CD4-positive, alpha-beta memory T cell (primary cell): Measurements from ENCODE around the gene ABCC1. TPM values are rescaled to one million over a fixed set of nuclear protein-coding genes. Genes with fewer than 3 reads are reported as not detected.
A peak's percentile ranks its signal among the peaks of the same experiment; 100 is the strongest.

Experiments used
- CTCF ChIA-PET: fragments of 350-600 bp; sonication (Branson Sonifier 250); formaldehyde crosslinking; loops from one replicate; lab custom pipeline; 2021; ENCODE audit warnings: inconsistent platforms; ENCODE audit not compliant: partially characterized antibody; lab: Charles Lee
- POLR2A ChIA-PET: fragments of 350-600 bp; sonication (Branson Sonifier 250); formaldehyde crosslinking; loops from one replicate; lab custom pipeline; 2021; ENCODE audit not compliant: partially characterized antibody; lab: Charles Lee
- DNase-seq, 5 donors: peaks; one replicate each; pipeline versions ENCODE4 v3.0.0 to v3.0.0-alpha.2; 2020 to 2022; ENCODE audit warnings: mixed read lengths in 1 of 5
- H3K27ac ChIP-seq: one replicate; pipeline ENCODE4 v1.7.0; 2013; ENCODE audit warnings: low read depth, low read length
- H3K27me3 ChIP-seq: 2 replicates; pipeline ENCODE4 v1.7.0; 2013; ENCODE audit warnings: mild to moderate bottlenecking, low read length, moderate library complexity; ENCODE audit not compliant: insufficient read depth
- H3K36me3 ChIP-seq: 2 replicates; pipeline ENCODE4 v1.7.0; 2013; ENCODE audit warnings: mild to moderate bottlenecking, low read length, moderate library complexity; ENCODE audit not compliant: insufficient read depth
- H3K4me1 ChIP-seq: 2 replicates; pipeline ENCODE4 v1.7.0; 2013; ENCODE audit warnings: mild to moderate bottlenecking, low read length, moderate library complexity; ENCODE audit not compliant: insufficient read depth
- H3K4me3 ChIP-seq, 2 donors: one replicate each; pipeline ENCODE4 v1.7.0; 2013; ENCODE audit warnings: low read length in 2 of 2, mild to moderate bottlenecking in 1 of 2
- H3K9me3 ChIP-seq, 2 donors: one replicate each; pipeline ENCODE4 v1.7.0; 2013; ENCODE audit warnings: low read length in 2 of 2, control low read depth in 1 of 2; ENCODE audit not compliant: control insufficient read depth in 1 of 2
- H3K27ac Mint-ChIP-seq, 7 donors: one replicate each; pipeline ENCODE4 v1.8.0; 2020 to 2021; ENCODE audit warnings: mixed read lengths in 7 of 7, mild to moderate bottlenecking in 6 of 7, inconsistent platforms in 3 of 7, moderate library complexity in 3 of 7
- H3K27me3 Mint-ChIP-seq, 2 donors: one replicate each; pipeline ENCODE4 v1.8.0; 2020 to 2021; ENCODE audit warnings: mixed read lengths in 2 of 2
- H3K36me3 Mint-ChIP-seq, 2 donors: one replicate each; pipeline ENCODE4 v1.8.0; 2020 to 2021; ENCODE audit warnings: mixed read lengths in 2 of 2, inconsistent platforms in 1 of 2, mild to moderate bottlenecking in 1 of 2
- H3K4me1 Mint-ChIP-seq, 4 donors: one replicate each; pipeline ENCODE4 v1.8.0; 2020 to 2021; ENCODE audit warnings: mixed read lengths in 4 of 4, mild to moderate bottlenecking in 1 of 4
- H3K4me3 Mint-ChIP-seq, 8 donors: one replicate each; pipeline ENCODE4 v1.8.0; 2020 to 2021; ENCODE audit warnings: mixed read lengths in 8 of 8, mild to moderate bottlenecking in 7 of 8, moderate library complexity in 6 of 8, inconsistent platforms in 3 of 8
- H3K9me3 Mint-ChIP-seq, 8 donors: one replicate each; pipeline ENCODE4 v1.8.0; 2020 to 2021; ENCODE audit warnings: mixed read lengths in 8 of 8, mild to moderate bottlenecking in 5 of 8, inconsistent platforms in 3 of 8, moderate library complexity in 1 of 8
- intact Hi-C: fragments of 100-400 bp; cut with micrococcal nuclease; formaldehyde crosslinking; loops from one replicate; pipeline ENCODE4 v1.15.1; 2023
- polyA plus RNA-seq, 2 donors: library from polyadenylated mRNA; unstranded; fragments of 300-500 nt; fragmentation: Illumina TruSeq; gene quantifications; one replicate each; pipeline ENCODE4 v1.2.3, GENCODE V29; 2021
- total RNA-seq, 2 experiments: library from RNA; stranded (reverse); gene quantifications; one replicate each; pipeline ENCODE4 v1.2.3, GENCODE V29; 2021

Gene ABCC1
- total and polyA plus RNA-seq, 4 experiments from 2014 or later, result 1.9 to 69.9 (median 34.2) TPM

DNA sequence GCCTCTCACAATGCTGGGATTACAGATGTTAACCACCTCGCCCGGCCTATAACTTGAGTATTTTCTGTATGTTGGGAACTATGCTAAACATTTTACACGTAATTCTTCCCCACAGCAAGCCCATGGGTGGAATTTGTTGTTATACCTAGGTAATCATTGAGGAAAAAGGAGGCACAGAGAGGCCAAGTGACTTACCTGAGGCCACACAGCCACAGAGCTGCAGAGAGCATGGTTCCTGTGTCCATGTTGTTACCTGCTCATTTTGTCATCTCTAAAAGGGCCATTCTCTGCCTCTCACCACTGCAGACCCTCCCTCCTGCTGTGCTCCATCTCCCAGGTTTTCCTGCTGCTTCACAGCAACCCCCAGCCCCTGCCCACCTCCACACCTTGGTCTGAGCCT, 135.5 kb downstream of the ABCC1 start:
- intact Hi-C loops, result no loop called here
- Histone ChIP-seq H3K4me1 (no peaks in the 10 kb centered on the region), H3K4me3 (no peak overlapping the region), H3K27ac (no peak overlapping the region), H3K27me3 (no peaks in the 10 kb centered on the region), H3K36me3 (peaks cover 48% of the 10 kb centered on the region), H3K9me3 (no peaks in the 10 kb centered on the region)
- CTCF ChIA-PET, result no interaction called here
- peaks cover 0 to 2% (median 0%) of the 10 kb centered on the region in 4 donors for H3K4me1 Mint-ChIP-seq
- H3K36me3 Mint-ChIP-seq, result peaks cover 69% of the 10 kb centered on the region in 2 donors
- POLR2A ChIA-PET, result no interaction called here
- DNase-seq, result no peak
- no peak overlapping the region for H3K4me3 Mint-ChIP-seq
- H3K27me3 Mint-ChIP-seq, result no peaks in the 10 kb centered on the region
- H3K9me3 Mint-ChIP-seq, result no peaks in the 10 kb centered on the region
- peak overlapping the region in 2 of 7 donors; percentile 4 to 48 for H3K27ac Mint-ChIP-seq

DNA sequence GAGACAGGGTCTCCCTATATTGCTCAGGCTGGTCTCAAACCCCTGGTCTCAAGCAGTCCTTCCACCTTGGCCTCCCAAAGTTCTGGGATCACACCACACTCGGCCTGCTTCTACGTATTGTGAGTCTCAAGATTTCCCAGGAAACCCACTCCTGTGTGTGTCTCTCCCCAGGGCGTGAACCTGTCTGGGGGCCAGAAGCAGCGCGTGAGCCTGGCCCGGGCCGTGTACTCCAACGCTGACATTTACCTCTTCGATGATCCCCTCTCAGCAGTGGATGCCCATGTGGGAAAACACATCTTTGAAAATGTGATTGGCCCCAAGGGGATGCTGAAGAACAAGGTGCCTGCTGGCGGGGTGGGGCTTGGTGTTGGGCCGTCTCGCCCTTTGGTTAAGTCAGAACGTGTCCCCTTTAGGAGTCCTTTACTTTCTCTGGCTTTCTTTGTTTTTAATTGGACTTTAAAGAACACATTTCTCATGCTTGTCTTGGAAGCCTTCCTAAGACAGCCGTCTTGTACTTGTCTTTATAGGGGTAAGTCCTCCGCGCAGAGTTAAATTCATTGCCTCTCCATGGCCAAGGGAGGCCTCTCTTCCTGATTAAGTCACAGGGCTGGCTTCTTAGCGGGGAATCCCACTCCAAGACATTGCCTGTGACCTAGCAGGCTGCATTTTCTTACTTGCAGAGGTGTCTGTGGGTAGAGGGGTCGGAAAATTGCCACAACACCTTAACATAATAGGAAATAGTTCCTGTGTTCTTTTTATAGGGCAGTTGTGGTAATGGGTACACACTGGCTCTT, 137.4 kb downstream of the ABCC1 start:
- H3K4me3 Mint-ChIP-seq, result no peak overlapping the region
- intact Hi-C loops, result no loop called here
- no peak overlapping the region for H3K27ac ChIP-seq
- no peak overlapping the region for H3K27ac Mint-ChIP-seq
- H3K27me3 ChIP-seq, result no peaks in the 10 kb centered on the region
- DNase-seq, result no peak
- no peaks in the 10 kb centered on the region for H3K9me3 ChIP-seq
- peaks cover 0 to 2% (median 0%) of the 10 kb centered on the region in 4 donors for H3K4me1 Mint-ChIP-seq
- no peaks in the 10 kb centered on the region for H3K27me3 Mint-ChIP-seq
- no peaks in the 10 kb centered on the region for H3K9me3 Mint-ChIP-seq
- H3K4me3 ChIP-seq, result no peak overlapping the region
- CTCF ChIA-PET, result no interaction called here
- H3K36me3 Mint-ChIP-seq, result peaks cover 72 to 75% of the 10 kb centered on the region in 2 donors
- POLR2A ChIA-PET, result no interaction called here
- peaks cover 57% of the 10 kb centered on the region for H3K36me3 ChIP-seq
- no peaks in the 10 kb centered on the region for H3K4me1 ChIP-seq

DNA sequence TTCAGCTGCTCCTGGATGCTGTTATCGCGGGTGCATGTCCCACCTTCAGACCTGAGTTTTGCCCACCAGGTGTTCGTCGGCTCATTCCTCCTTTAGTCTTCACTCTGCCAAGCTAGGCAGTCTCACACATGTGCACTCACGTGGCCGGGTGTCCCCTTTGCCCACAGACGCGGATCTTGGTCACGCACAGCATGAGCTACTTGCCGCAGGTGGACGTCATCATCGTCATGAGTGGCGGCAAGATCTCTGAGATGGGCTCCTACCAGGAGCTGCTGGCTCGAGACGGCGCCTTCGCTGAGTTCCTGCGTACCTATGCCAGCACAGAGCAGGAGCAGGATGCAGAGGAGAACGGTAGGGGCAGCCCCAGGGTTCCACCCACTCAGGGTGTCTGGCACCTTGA, 140.8 kb downstream of the ABCC1 start:
- intact Hi-C loops, result no loop called here
- ChIA-PET POLR2A (no interaction called here), CTCF (no interaction called here)
- no peaks in the 10 kb centered on the region for H3K27me3 Mint-ChIP-seq
- Histone ChIP-seq H3K27me3 (no peaks in the 10 kb centered on the region), H3K27ac (no peak overlapping the region), H3K9me3 (no peaks in the 10 kb centered on the region), H3K4me1 (no peaks in the 10 kb centered on the region), H3K36me3 (peaks cover 56% of the 10 kb centered on the region), H3K4me3 (no peak overlapping the region)
- H3K4me3 Mint-ChIP-seq, result no peak overlapping the region
- no peaks in the 10 kb centered on the region for H3K9me3 Mint-ChIP-seq
- peaks cover 54 to 69% of the 10 kb centered on the region in 2 donors for H3K36me3 Mint-ChIP-seq
- DNase-seq, result no peak
- peak overlapping the region in 2 of 7 donors; percentile 19 to 37 for H3K27ac Mint-ChIP-seq
- H3K4me1 Mint-ChIP-seq, result no peaks in the 10 kb centered on the region

DNA sequence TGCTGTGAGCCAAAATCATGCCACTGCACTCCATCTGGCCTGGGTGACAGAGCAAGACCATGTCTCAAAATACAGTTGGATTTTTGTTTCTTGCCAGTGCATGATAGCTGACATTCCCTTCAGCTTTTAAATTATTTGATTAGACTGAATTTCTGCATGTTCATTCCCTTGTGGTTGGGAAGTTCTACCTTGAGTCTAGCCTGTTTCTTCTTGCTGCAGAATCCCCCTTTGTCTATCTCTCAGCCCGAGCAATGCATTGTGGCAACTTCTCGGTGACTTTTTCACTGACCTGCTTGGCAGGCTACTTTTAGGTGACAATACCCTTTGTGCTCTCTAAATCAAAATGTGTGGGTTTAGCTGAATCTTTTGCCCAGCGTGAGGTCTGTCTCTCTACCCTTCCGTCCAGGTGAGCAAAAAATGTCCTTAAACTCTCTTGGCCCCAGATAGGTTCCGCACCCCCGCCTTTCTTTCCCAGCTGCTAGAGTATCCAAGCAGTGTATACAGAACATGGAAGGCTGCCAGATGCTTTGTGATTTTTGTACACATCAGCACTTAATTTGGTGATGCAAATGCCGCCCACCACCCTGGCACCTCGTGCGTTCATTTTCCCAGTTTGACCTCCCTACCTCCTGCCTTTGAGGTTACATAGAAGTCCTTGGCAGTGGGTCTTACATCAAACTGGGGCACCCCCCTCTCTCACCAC, 143.7 kb downstream of the ABCC1 start:
- Mint-ChIP-seq H3K4me1 (no peaks in the 10 kb centered on the region), H3K9me3 (no peaks in the 10 kb centered on the region), H3K4me3 (no peak overlapping the region), H3K27ac (no peak overlapping the region), H3K36me3 (peaks cover 53 to 69% of the 10 kb centered on the region in 2 donors), H3K27me3 (no peaks in the 10 kb centered on the region)
- Histone ChIP-seq H3K4me3 (no peak overlapping the region), H3K36me3 (peaks cover 42% of the 10 kb centered on the region), H3K27me3 (no peaks in the 10 kb centered on the region), H3K4me1 (no peaks in the 10 kb centered on the region), H3K27ac (no peak overlapping the region), H3K9me3 (no peaks in the 10 kb centered on the region)
- no peak for DNase-seq
- ChIA-PET CTCF (interaction anchor here (0.9 to 1.0 kb wide), 2 partner anchors 204 to 220 kb away, joined by 3 to 4 read pairs; partner anchors contain the start of gene CEP20), POLR2A (interaction anchor here (1.3 kb wide), 1 partner anchor 205 kb away, joined by 3 read pairs; the partner anchor contains the start of gene CEP20)
- intact Hi-C loops, result no loop called here

DNA sequence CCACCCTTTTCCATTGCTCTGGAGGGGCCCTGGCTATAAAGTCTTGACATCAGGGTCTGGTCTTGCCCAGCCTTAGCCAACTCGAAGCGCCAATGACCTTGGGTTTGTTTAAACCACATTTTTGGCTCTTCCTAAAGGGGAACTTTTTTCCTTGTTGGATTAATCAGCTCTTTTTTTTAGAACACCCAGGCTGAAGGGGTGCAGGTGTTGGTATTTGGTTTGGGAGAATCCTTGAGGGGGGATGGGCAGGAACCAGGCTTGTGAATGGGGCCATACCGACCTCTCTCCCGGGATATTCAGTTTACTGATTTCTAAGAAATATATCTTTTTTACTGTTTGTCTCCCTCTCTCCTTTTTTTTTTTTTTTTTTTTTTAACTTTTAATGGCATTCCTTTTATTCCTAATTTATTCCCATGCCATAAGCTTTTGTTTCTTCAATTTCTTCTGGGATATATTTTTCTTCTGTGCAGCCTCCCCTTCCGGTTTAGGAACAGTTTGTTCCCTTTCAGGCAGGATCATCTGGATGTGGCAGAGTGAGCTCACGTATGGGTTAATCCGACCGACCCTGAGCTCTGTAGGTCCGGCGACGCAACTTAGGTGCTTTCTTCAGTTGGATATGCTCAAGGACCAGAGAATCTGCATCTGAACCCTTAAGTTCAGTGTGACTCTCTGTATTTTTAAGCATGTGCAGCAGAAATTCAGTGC, 144.4 kb downstream of the ABCC1 start:
- Mint-ChIP-seq H3K9me3 (no peaks in the 10 kb centered on the region), H3K27me3 (no peaks in the 10 kb centered on the region), H3K4me3 (no peak overlapping the region), H3K4me1 (no peaks in the 10 kb centered on the region), H3K27ac (peak overlapping the region in 3 of 7 donors; percentile 25 to 77 (median 35)), H3K36me3 (peaks cover 56 to 73% of the 10 kb centered on the region in 2 donors)
- no peaks in the 10 kb centered on the region for H3K27me3 ChIP-seq
- no peak overlapping the region for H3K4me3 ChIP-seq
- CTCF ChIA-PET, result interaction anchor here (0.9 to 1.0 kb wide), 2 partner anchors 205 to 220 kb away, joined by 3 to 4 read pairs; partner anchors contain the start of gene CEP20
- no peaks in the 10 kb centered on the region for H3K4me1 ChIP-seq
- intact Hi-C loops, result no loop called here
- no peak for DNase-seq
- no peak overlapping the region for H3K27ac ChIP-seq
- H3K36me3 ChIP-seq, result peaks cover 43% of the 10 kb centered on the region
- no peaks in the 10 kb centered on the region for H3K9me3 ChIP-seq
- POLR2A ChIA-PET, result no interaction called here

DNA sequence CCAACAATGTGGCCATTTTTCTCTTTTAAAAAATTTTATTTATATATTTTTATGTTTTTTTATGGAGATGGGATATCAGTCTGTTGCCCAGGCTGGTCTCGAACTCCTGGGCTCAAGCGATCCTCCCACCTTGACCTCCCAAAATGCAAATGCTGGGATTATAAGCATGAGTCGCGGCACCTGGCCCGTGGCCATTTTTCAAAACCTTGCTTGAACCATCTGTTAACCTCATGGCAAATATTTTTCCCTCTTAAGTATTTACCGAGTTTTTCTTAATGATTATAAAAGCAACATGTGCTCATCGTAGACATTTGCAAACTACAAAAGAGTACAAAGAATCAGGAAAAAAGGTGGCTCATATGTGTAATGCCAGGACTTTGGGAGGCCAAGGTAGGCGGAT, 146.2 kb downstream of the ABCC1 start:
- Histone ChIP-seq H3K36me3 (peaks cover 39% of the 10 kb centered on the region), H3K4me3 (no peak overlapping the region), H3K27me3 (no peaks in the 10 kb centered on the region), H3K9me3 (no peaks in the 10 kb centered on the region), H3K4me1 (no peaks in the 10 kb centered on the region), H3K27ac (no peak overlapping the region)
- H3K27me3 Mint-ChIP-seq, result no peaks in the 10 kb centered on the region
- H3K4me3 Mint-ChIP-seq, result no peak overlapping the region
- intact Hi-C loops, result no loop called here
- no peaks in the 10 kb centered on the region for H3K9me3 Mint-ChIP-seq
- H3K27ac Mint-ChIP-seq, result no peak overlapping the region
- ChIA-PET POLR2A (no interaction called here), CTCF (no interaction called here)
- no peaks in the 10 kb centered on the region for H3K4me1 Mint-ChIP-seq
- DNase-seq, result no peak
- H3K36me3 Mint-ChIP-seq, result peaks cover 44 to 73% of the 10 kb centered on the region in 2 donors
